NCI-H1092 treated with DMSO at 0.1 percent for 48 hours (cell line): Measurements from ENCODE around the gene OTUD6A.
A peak's percentile ranks its signal among the peaks of the same experiment; 100 is the strongest.
"Not testable (repeated sequence)": the region's sequence is repeated elsewhere in the genome, so short reads cannot be mapped to it uniquely, and the experiment has no call there.

Experiments used
- DNase-seq: peaks from one replicate; lab custom pipeline; 2025; lab: John Stamatoyannopoulos, UW

Gene OTUD6A

GRCh38 chrX:70049406-70049805 lies 12.9 kb upstream of the OTUD6A start:
- no peak for DNase-seq

- DNase-seq = no peak
Observed at GRCh38 chrX:70049925-70050324, 12.3 kb upstream of the OTUD6A start, which contains the start of gene AWAT2. AWAT2 (minus strand) TSS chrX:70049938; CDS start chrX:70049932, 6 bp downstream.

- no peak for DNase-seq
Observed at GRCh38 chrX:70052895-70053615, 9.2 kb upstream of the OTUD6A start.

- no peak for DNase-seq
Observed at GRCh38 chrX:70054391-70054790, 7.9 kb upstream of the OTUD6A start.

- no peak for DNase-seq
Observed at GRCh38 chrX:70062961-70063550, 799 bp downstream of the OTUD6A start.

DNA sequence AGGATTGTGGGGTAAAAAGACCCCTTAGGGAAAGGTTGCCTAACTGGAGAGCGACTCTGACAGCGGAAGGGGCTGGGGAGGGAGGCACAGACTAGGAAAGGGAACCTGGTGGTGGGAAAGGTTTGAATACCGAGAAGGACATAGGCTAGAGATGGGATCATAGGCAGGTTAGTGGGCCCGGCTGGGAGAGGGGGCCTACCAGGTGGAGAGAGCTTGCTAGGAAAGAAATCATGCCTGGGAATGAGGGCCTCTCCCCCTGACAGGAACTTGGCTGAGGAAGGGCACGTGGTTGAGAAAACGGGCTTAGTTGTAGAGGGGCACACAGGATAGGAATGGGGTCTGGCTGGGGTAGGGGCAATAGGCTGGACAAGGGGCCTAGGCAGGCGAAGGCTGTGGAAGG lies 4.4 kb downstream of the OTUD6A start:
- no peak for DNase-seq

- DNase-seq = no peak
Observed at GRCh38 chrX:70079297-70079696, 17.0 kb downstream of the OTUD6A start.

GRCh38 chrX:70079870-70080269 lies 17.6 kb downstream of the OTUD6A start:
- no peak for DNase-seq

DNA sequence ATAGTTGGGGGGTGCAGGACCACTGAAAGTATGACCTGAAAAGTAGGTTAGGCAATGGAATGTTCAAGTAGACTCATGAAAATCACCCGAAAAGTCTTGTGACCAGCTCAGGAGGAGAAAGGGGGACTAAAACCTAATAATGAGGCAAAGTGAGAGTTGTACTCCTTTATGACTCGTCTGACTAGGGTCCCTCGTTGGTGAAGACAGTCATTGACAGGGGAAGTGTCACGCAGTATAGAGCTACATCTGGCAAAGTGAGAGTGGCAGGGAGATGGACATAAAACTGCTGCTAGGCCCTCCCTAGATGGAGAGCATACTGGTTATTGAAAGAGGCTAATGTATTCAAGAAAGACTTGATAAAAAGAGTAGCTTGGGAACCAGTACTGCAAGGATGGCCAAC lies 20.5 kb downstream of the OTUD6A start:
- no peak for DNase-seq

DNA sequence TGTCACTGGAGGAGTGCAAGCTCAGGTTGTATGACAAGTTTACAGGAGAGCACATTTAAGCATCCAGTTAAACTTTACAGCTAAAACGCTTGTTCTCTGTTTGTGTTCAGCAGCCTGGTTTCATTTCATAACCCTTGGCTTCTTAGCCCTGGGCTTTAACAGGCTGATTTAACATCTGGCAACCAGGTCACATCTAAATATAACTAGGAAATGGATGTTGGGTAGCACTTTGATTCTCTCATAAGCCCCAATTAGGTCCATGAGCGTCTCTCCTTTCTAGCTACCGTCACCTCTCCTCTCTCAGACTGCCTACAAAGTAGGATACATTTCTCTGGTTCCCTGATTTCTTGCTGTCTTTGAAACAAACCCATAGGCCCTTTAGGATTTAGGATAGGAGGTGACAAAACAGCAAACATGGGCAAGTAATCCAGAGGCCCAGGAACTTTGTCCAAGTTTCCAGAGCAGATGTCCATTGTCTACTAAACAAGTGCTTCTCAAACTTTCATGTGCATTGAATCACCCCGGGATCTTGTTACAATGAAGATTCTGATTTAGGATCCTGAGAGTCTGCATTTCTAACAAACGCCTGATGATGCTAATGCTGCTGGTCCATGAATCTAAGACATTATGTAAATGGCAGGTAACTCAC lies 22.5 kb downstream of the OTUD6A start:
- no peak for DNase-seq

GRCh38 chrX:70087857-70088630 lies 25.8 kb downstream of the OTUD6A start:
- peak; percentile 3 for DNase-seq

- DNase-seq = no peak
Observed at GRCh38 chrX:70088751-70089150, 26.5 kb downstream of the OTUD6A start.

- DNase-seq = no peak
Observed at GRCh38 chrX:70089604-70090297, 27.5 kb downstream of the OTUD6A start.

DNA sequence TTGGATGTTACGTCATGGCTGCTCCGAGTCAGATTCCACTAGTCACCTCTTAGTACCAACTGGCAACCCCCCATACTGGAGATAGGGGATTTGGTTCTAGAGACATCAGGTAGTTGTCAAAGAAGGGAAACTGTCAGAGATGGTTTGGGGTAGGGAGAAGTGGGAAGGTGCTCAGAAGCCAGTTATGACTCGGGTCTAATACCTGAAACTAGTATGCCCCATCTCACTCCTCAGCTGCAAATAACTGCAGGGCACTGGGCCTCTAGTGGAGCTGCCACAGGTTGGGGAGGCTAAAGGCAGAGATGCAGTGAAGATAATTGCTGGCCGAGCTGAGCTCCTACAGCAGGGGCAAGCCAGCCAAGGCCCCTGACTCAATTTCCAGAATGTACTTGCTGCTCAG lies 30.0 kb downstream of the OTUD6A start:
- DNase-seq = no peak

- no peak for DNase-seq
Observed at GRCh38 chrX:70096052-70096451, 33.8 kb downstream of the OTUD6A start.

- no peak for DNase-seq
Observed at GRCh38 chrX:70105229-70105628, 43.0 kb downstream of the OTUD6A start.

DNA sequence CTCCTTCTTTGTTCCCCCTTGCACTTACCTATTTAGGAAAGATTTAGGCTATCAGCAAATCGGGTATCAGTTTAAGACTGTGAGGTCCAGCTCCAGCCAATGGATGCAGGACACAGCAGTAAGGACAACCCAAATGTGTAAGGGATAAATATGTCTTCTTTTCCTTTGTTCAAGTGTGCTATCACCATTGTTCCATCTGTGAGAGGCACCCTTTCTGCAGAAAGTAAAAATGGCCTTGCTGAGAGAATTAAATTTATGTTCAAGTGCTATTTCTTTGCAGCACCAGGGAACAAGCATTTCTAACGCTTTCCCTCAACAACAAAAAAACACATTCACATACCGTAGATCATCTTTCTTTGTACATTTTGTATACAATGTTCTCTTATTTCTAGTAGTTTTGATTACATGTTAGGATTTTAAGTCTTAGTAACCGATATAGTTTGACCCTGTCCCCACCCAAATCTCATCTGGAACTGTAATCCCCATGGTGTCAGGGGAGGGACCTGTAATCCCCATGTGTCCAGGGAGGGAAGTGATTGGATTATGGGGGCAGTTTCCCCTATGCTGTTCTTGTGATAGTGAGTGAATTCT lies 49.3 kb downstream of the OTUD6A start:
- not testable (repeated sequence) for DNase-seq
